Measurements from ENCODE around the gene COL15A1.
A peak's percentile ranks its signal among the peaks of the same experiment; 100 is the strongest.

COL15A1 gene

GRCh38 chr9:98973171-98973570, 29.5 kb downstream of the COL15A1 start:
- no peak for TF ChIP-seq CTCF (IDR thresholded peaks at IDR 0.05; ENCODE audit: low read depth, low read length, missing control alignments)

GRCh38 chr9:98973576-98973975, 29.9 kb downstream of the COL15A1 start:
- no peak for DNase-seq (ENCODE audit: low read depth)
- no peak overlapping the region for H3K4me3 ChIP-seq (ENCODE audit: low read depth, low read length)
- TF ChIP-seq CTCF (IDR thresholded peaks at IDR 0.05; ENCODE audit: low read depth, low read length, missing control alignments), result no peak

More at GRCh38 chr9:98973171-98973570, 29.5 kb downstream of the COL15A1 start:
- no peak overlapping the region for H3K4me3 ChIP-seq (ENCODE audit: low read depth, low read length)
- DNase-seq (ENCODE audit: low read depth), result no peak

GRCh38 chr9:98974106-98974505, 30.4 kb downstream of the COL15A1 start:
- no peak for TF ChIP-seq CTCF (IDR thresholded peaks at IDR 0.05; ENCODE audit: low read depth, low read length, missing control alignments)
- DNase-seq (ENCODE audit: low read depth), result no peak
- H3K4me3 ChIP-seq (ENCODE audit: low read depth, low read length), result no peak overlapping the region

- no peak overlapping the region for H3K4me3 ChIP-seq (ENCODE audit: low read depth, low read length)
- no peak for TF ChIP-seq CTCF (IDR thresholded peaks at IDR 0.05; ENCODE audit: low read depth, low read length, missing control alignments)
- DNase-seq (ENCODE audit: low read depth), result no peak
Measured at GRCh38 chr9:98974554-98974953, 30.8 kb downstream of the COL15A1 start.

- no peak for DNase-seq (ENCODE audit: low read depth)
- H3K4me3 ChIP-seq (ENCODE audit: low read depth, low read length), result no peak overlapping the region
Measured at GRCh38 chr9:98974994-98975712, 31.4 kb downstream of the COL15A1 start.

GRCh38 chr9:98975838-98976237, 32.1 kb downstream of the COL15A1 start:
- no peak for DNase-seq (ENCODE audit: low read depth)
- no peak for TF ChIP-seq CTCF (IDR thresholded peaks at IDR 0.05; ENCODE audit: low read depth, low read length, missing control alignments)
- no peak overlapping the region for H3K4me3 ChIP-seq (ENCODE audit: low read depth, low read length)

More at GRCh38 chr9:98974994-98975712, 31.4 kb downstream of the COL15A1 start:
- peak; percentile 100 for TF ChIP-seq CTCF (IDR thresholded peaks at IDR 0.05; ENCODE audit: low read depth, low read length, missing control alignments)

- H3K4me3 ChIP-seq (ENCODE audit: low read depth, low read length), result no peak overlapping the region
- no peak for TF ChIP-seq CTCF (IDR thresholded peaks at IDR 0.05; ENCODE audit: low read depth, low read length, missing control alignments)
Measured at GRCh38 chr9:98977246-98977714, 33.6 kb downstream of the COL15A1 start.

More at GRCh38 chr9:98977246-98977714, 33.6 kb downstream of the COL15A1 start:
- DNase-seq (ENCODE audit: low read depth), result no peak

Measured in GM12864 (cell line).